ENCODE data around the gene GALNT14. TPM values are rescaled to one million over a fixed set of nuclear protein-coding genes. Genes with fewer than 3 reads are reported as not detected.

Gene GALNT14
- total RNA-seq, 1 donor from 2014 or later, result 0.14 TPM

- no peak overlapping the region for H3K27ac ChIP-seq (replicated peaks)
- intact Hi-C loops (cut with micrococcal nuclease), result no loop called here
- no peak overlapping the region for H3K4me3 ChIP-seq
- TF ChIP-seq CTCF (IDR thresholded peaks at IDR 0.05; ENCODE audit: borderline replicate concordance), result no peak
- H3K27me3 ChIP-seq (ENCODE audit: low read depth), result peaks cover 16% of the 10 kb centered on the region
- no peaks in the 10 kb centered on the region for H3K9me3 ChIP-seq (replicated peaks)
- H3K4me1 ChIP-seq, result peaks cover 8% of the 10 kb centered on the region
- no peaks in the 10 kb centered on the region for H3K36me3 ChIP-seq
- DNase-seq, result no peak
These were observed 56.7 kb downstream of the GALNT14 start for GRCh38 chr2:31081492-31081891.

- Histone ChIP-seq H3K4me1 (peaks cover 8% of the 10 kb centered on the region), H3K36me3 (no peaks in the 10 kb centered on the region), H3K27ac (replicated peaks) (no peak overlapping the region), H3K4me3 (no peak overlapping the region), H3K27me3 (ENCODE audit: low read depth) (peaks cover 7% of the 10 kb centered on the region), H3K9me3 (replicated peaks) (no peaks in the 10 kb centered on the region)
- intact Hi-C loops (cut with micrococcal nuclease), result no loop called here
- no peak for TF ChIP-seq CTCF (IDR thresholded peaks at IDR 0.05; ENCODE audit: borderline replicate concordance)
- DNase-seq, result no peak
These were observed 57.9 kb downstream of the GALNT14 start for GRCh38 chr2:31080361-31080760.

- Histone ChIP-seq H3K4me1 (peaks cover 8% of the 10 kb centered on the region), H3K27me3 (ENCODE audit: low read depth) (peaks cover 13% of the 10 kb centered on the region), H3K4me3 (no peak overlapping the region), H3K36me3 (no peaks in the 10 kb centered on the region), H3K27ac (replicated peaks) (no peak overlapping the region), H3K9me3 (replicated peaks) (no peaks in the 10 kb centered on the region)
- intact Hi-C loops (cut with micrococcal nuclease), result no loop called here
- TF ChIP-seq CTCF (IDR thresholded peaks at IDR 0.05; ENCODE audit: borderline replicate concordance), result peak; percentile 28
- DNase-seq, result no peak
These were observed 58.6 kb downstream of the GALNT14 start for GRCh38 chr2:31079665-31080064.

- H3K9me3 ChIP-seq (replicated peaks), result no peaks in the 10 kb centered on the region
- TF ChIP-seq CTCF (IDR thresholded peaks at IDR 0.05; ENCODE audit: borderline replicate concordance), result no peak
- H3K4me3 ChIP-seq, result no peak overlapping the region
- H3K27me3 ChIP-seq (ENCODE audit: low read depth), result peaks cover 18% of the 10 kb centered on the region
- H3K27ac ChIP-seq (replicated peaks), result no peak overlapping the region
- H3K36me3 ChIP-seq, result no peaks in the 10 kb centered on the region
- H3K4me1 ChIP-seq, result peaks cover 8% of the 10 kb centered on the region
- DNase-seq, result no peak
- intact Hi-C loops (cut with micrococcal nuclease), result no loop called here
These were observed 59.6 kb downstream of the GALNT14 start for GRCh38 chr2:31078579-31079105.

GRCh38 chr2:31078011-31078410, 60.2 kb downstream of the GALNT14 start:
- Histone ChIP-seq H3K27me3 (ENCODE audit: low read depth) (peaks cover 18% of the 10 kb centered on the region), H3K36me3 (no peaks in the 10 kb centered on the region), H3K4me3 (no peak overlapping the region), H3K4me1 (peaks cover 8% of the 10 kb centered on the region), H3K9me3 (replicated peaks) (no peaks in the 10 kb centered on the region), H3K27ac (replicated peaks) (no peak overlapping the region)
- intact Hi-C loops (cut with micrococcal nuclease), result no loop called here
- no peak for DNase-seq
- no peak for TF ChIP-seq CTCF (IDR thresholded peaks at IDR 0.05; ENCODE audit: borderline replicate concordance)

All from left ventricle myocardium inferior (tissue), 1 donor.